CD14-positive monocyte (primary cell): ENCODE data around the gene DESI1. TPM values are rescaled to one million over a fixed set of nuclear protein-coding genes. Genes with fewer than 3 reads are reported as not detected.

Experiments used
- DNase-seq, 3 donors: peaks; one replicate each; pipeline ENCODE4 v3.0.0-alpha.2; 2011 to 2022
- H2AFZ ChIP-seq: 2 replicates; pipeline ENCODE4 v1.6.0; 2012; ENCODE audit warnings: mild to moderate bottlenecking, low read depth, low read length, inconsistent platforms; ENCODE audit not compliant: insufficient read depth, poor library complexity, severe bottlenecking
- H3K27ac ChIP-seq, 2 donors: 1 replicate in 1 of 2; 2 replicates in 1 of 2; pipeline ENCODE4 v1.5.1; 2012 to 2013; ENCODE audit warnings: low read length in 2 of 2, control low read depth in 1 of 2, inconsistent platforms in 1 of 2, low read depth in 1 of 2, mild to moderate bottlenecking in 1 of 2
- H3K27me3 ChIP-seq, 2 donors: one replicate each; pipeline versions ENCODE4 v1.6.0 to v1.6.1; 2011 to 2013; ENCODE audit warnings: low read length in 2 of 2; ENCODE audit not compliant: control insufficient read depth in 2 of 2, insufficient read depth in 2 of 2
- H3K36me3 ChIP-seq, 2 donors: replicated peaks in 1 of 2; 1 replicate in 1 of 2; 2 replicates in 1 of 2; pipeline versions ENCODE4 v1.5.1 to v1.6.1; 2012 to 2013; ENCODE audit warnings: low read length in 2 of 2, control low read depth in 1 of 2, inconsistent platforms in 1 of 2, mild to moderate bottlenecking in 1 of 2; ENCODE audit not compliant: insufficient read depth in 2 of 2, control insufficient read depth in 1 of 2
- H3K4me1 ChIP-seq, 2 donors: 1 replicate in 1 of 2; 2 replicates in 1 of 2; pipeline versions ENCODE4 v1.5.1 to v1.6.1; 2012 to 2013; ENCODE audit warnings: low read length in 2 of 2, control low read depth in 1 of 2, inconsistent platforms in 1 of 2, mild to moderate bottlenecking in 1 of 2, moderate library complexity in 1 of 2; ENCODE audit not compliant: insufficient read depth in 2 of 2, control insufficient read depth in 1 of 2
- H3K4me2 ChIP-seq: replicated peaks from 2 replicates; pipeline ENCODE3; 2012; ENCODE audit warnings: low read length, moderate library complexity, mild to moderate bottlenecking; ENCODE audit not compliant: poor library complexity, severe bottlenecking; ENCODE audit errors: extremely low read depth
- H3K4me3 ChIP-seq, 3 experiments: fragments of 200-600 bp in 1 of 3; sonication (generic) in 1 of 3; replicated peaks in 1 of 3; 1 replicate in 2 of 3; 2 replicates in 1 of 3; pipeline ENCODE4 v1.5.1; 2011 to 2013; ENCODE audit warnings: low read length in 3 of 3, mild to moderate bottlenecking in 3 of 3, control low read depth in 2 of 3, low read depth in 2 of 3, inconsistent platforms in 1 of 3, moderate library complexity in 1 of 3
- H3K79me2 ChIP-seq: 2 replicates; pipeline ENCODE4 v1.6.0; 2012; ENCODE audit warnings: mild to moderate bottlenecking, control low read depth, inconsistent platforms, low read length, moderate library complexity; ENCODE audit not compliant: insufficient read depth
- H3K9ac ChIP-seq: 2 replicates; pipeline ENCODE4 v1.6.0; 2017; ENCODE audit warnings: low read length, mild to moderate bottlenecking; ENCODE audit not compliant: insufficient read depth, poor library complexity, severe bottlenecking
- H3K9me3 ChIP-seq, 2 donors: replicated peaks in 1 of 2; 1 replicate in 1 of 2; 2 replicates in 1 of 2; pipeline versions ENCODE4 v1.5.1 to v1.6.1; 2012 to 2013; ENCODE audit warnings: low read length in 2 of 2, control low read depth in 1 of 2; ENCODE audit not compliant: control insufficient read depth in 1 of 2, insufficient read depth in 1 of 2
- H4K20me1 ChIP-seq: 2 replicates; pipeline ENCODE4 v1.6.0; 2012; ENCODE audit warnings: mild to moderate bottlenecking, low read length, control low read depth, moderate library complexity; ENCODE audit not compliant: insufficient read depth
- H3K27ac Mint-ChIP-seq, 7 donors: one replicate each; pipeline ENCODE4 v1.8.0; 2020; ENCODE audit warnings: mild to moderate bottlenecking in 7 of 7, mixed read lengths in 7 of 7, moderate library complexity in 6 of 7, inconsistent platforms in 2 of 7
- H3K27me3 Mint-ChIP-seq, 3 donors: one replicate each; pipeline ENCODE4 v1.8.0; 2021 to 2022; ENCODE audit warnings: low read depth in 3 of 3, mild to moderate bottlenecking in 3 of 3, mixed read lengths in 3 of 3, moderate library complexity in 3 of 3, inconsistent platforms in 1 of 3
- H3K36me3 Mint-ChIP-seq, 2 donors: one replicate each; pipeline ENCODE4 v1.8.0; 2020; ENCODE audit warnings: mixed read lengths in 2 of 2, inconsistent platforms in 1 of 2, mild to moderate bottlenecking in 1 of 2
- H3K4me1 Mint-ChIP-seq: one replicate; pipeline ENCODE4 v1.8.0; 2020; ENCODE audit warnings: mild to moderate bottlenecking, mixed read lengths
- H3K4me3 Mint-ChIP-seq, 2 donors: one replicate each; pipeline ENCODE4 v1.8.0; 2020; ENCODE audit warnings: mild to moderate bottlenecking in 2 of 2, mixed read lengths in 2 of 2, moderate library complexity in 1 of 2
- H3K9me3 Mint-ChIP-seq, 7 donors: one replicate each; pipeline ENCODE4 v1.8.0; 2020 to 2022; ENCODE audit warnings: mixed read lengths in 7 of 7, mild to moderate bottlenecking in 6 of 7, moderate library complexity in 6 of 7, inconsistent platforms in 2 of 7
- CTCF ChIP-seq: fragments of 200-600 bp; IDR thresholded peaks from one replicate; pipeline ENCODE4 v1.8.0; 2022; ENCODE audit warnings: antibody characterized with exemption, mild to moderate bottlenecking
- WGBS: methylation state at CpG from one replicate; pipeline ENCODE4 v1.1.5; 2013; ENCODE audit warnings: missing lambda C conversion rate; ENCODE audit not compliant: insufficient coverage; 5-methylcytosine and 5-hydroxymethylcytosine counted together
- intact Hi-C, 2 donors: fragments of 100-400 bp; cut with micrococcal nuclease; formaldehyde crosslinking; loops; one replicate each; pipeline versions ENCODE4 v1.15.0 to v1.15.1; 2023
- polyA plus RNA-seq, 3 donors: library from polyadenylated mRNA; depleted of rRNA in 1 of 3; unstranded in 2 of 3; stranded (reverse) in 1 of 3; fragments of 300-500 nt in 2 of 3; fragments of >200 nt in 1 of 3; fragmentation: Illumina TruSeq in 2 of 3; gene quantifications; 1 replicate in 2 of 3; 2 replicates in 1 of 3; pipeline ENCODE4 v1.2.3, GENCODE V29; 2012 to 2021

DESI1 gene
- polyA plus RNA-seq, 3 donors: 15.8 to 33.7 (median 31.5) TPM

- peak; percentile 41 for TF ChIP-seq CTCF
- H3K4me1 ChIP-seq: no peaks in the 10 kb centered on the region
- no peak overlapping the region for H3K4me3 ChIP-seq
- no peak overlapping the region for H3K4me2 ChIP-seq
- no peak for DNase-seq
- H3K27ac Mint-ChIP-seq: peak overlapping the region in 2 of 7 donors; percentile 31 to 60
- H4K20me1 ChIP-seq: no peaks in the 10 kb centered on the region
- H3K36me3 ChIP-seq: peaks cover 20 to 46% of the 10 kb centered on the region in 2 donors
- H3K36me3 Mint-ChIP-seq: peaks cover 38 to 40% of the 10 kb centered on the region in 2 donors
- H3K27ac ChIP-seq: no peak overlapping the region
- H2AFZ ChIP-seq: no peak overlapping the region
- intact Hi-C loops: loop anchor here in 1 of 2 donors (5.0 to 10.0 kb wide), 2 partner anchors 55 to 193 kb away; partner anchors contain the start of gene POLR3H
- no peaks in the 10 kb centered on the region for H3K4me1 Mint-ChIP-seq
- H3K27me3 Mint-ChIP-seq: peaks cover 5 to 7% (median 5%) of the 10 kb centered on the region in 3 donors
- 100% methylated on average over 2 of the region's 2 CpGs for WGBS
- H3K4me3 Mint-ChIP-seq: no peak overlapping the region
- no peaks in the 10 kb centered on the region for H3K79me2 ChIP-seq
- H3K9ac ChIP-seq: no peak overlapping the region
- no peaks in the 10 kb centered on the region for H3K27me3 ChIP-seq
- H3K9me3 Mint-ChIP-seq: peaks cover 0 to 2% (median 0%) of the 10 kb centered on the region in 7 donors
- H3K9me3 ChIP-seq: no peaks in the 10 kb centered on the region
Measured at GRCh38 chr22:41597635-41597953, 23.2 kb downstream of the DESI1 start.

DNA sequence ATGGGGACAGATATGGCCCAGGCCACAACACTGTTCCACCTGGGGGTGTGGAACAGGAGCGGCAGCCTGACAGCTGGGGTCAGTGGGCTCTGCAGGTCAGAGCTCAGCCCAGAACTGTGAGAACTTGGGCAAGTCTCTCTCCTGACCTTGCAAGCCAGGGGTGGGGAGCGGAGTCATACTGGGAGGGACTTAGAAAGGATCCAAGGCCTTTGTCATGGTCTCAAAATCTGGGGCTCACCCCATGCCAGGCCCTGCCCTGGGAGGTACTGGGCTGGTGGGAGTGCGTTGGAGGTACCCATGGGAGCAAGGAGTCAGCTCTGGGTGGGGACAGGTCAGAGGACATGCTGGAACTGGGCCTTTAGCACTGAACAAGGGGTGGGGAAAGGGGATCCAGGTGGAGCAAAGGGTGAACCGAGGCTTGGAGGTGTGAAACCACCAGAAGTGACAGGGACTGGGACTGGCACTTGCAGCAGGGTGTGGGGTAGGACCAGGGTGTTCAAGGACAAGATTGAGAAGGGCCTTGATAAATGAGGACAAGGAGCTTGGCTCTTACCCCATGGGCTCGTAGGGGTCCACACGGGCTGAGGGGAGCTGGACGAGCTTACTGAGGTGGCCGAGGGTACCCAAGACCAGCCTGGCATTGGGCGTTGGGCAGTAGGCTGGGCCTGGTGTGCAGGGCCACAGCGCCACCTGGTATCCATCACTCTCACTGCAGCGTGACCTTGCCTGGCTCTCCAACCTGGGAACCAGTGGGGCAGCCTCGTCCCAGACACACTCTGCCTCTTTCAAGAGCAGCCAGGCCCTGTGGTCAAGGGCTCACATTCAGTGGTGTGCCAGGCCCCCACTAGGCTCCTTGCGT, 23.8 kb downstream of the DESI1 start:
- Histone ChIP-seq H3K79me2 (no peaks in the 10 kb centered on the region), H3K9ac (no peak overlapping the region), H3K9me3 (no peaks in the 10 kb centered on the region), H3K27ac (no peak overlapping the region), H3K4me2 (no peak overlapping the region), H3K4me1 (no peaks in the 10 kb centered on the region), H3K27me3 (no peaks in the 10 kb centered on the region), H3K36me3 (peaks cover 17 to 40% of the 10 kb centered on the region in 2 donors), H3K4me3 (no peak overlapping the region), H4K20me1 (no peaks in the 10 kb centered on the region), H2AFZ (no peak overlapping the region)
- Mint-ChIP-seq H3K4me1 (no peaks in the 10 kb centered on the region), H3K27me3 (peaks cover 5 to 9% (median 5%) of the 10 kb centered on the region in 3 donors), H3K27ac (peak overlapping the region in 4 of 7 donors; percentile 31 to 68 (median 50)), H3K36me3 (peaks cover 32 to 34% of the 10 kb centered on the region in 2 donors), H3K9me3 (peaks cover 0 to 2% (median 0%) of the 10 kb centered on the region in 7 donors), H3K4me3 (no peak overlapping the region)
- WGBS: 67% methylated on average over 13 of the region's 13 CpGs
- intact Hi-C loops: loop anchor here in 1 of 2 donors (5.0 to 10.0 kb wide), 2 partner anchors 55 to 192 kb away; partner anchors contain the start of gene POLR3H
- TF ChIP-seq CTCF: peak; percentile 80
- peak; percentile 24 to 48 (median 40) for DNase-seq
